ENCODE results near the gene PROX1.

DNA sequence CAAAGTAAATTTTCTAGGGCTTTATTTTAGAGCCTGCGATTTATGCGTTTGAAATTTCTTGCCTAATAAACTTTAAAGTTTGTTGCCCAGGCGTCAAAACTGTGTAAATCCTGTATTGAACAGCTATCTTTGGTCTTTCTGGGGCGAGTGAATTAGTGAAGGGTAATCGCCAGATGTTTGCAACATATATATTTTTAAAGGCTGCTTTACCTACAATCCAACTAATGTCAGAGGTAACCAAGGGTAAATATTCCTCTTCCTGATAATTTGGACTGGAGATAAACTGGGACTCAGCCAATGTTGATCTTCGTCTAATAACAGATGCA is 885 bp upstream of the PROX1 start:
- no peak for TF ChIP-seq CTCF (IDR thresholded peaks at IDR 0.05)
- no peak for TF ChIP-seq EP300 (IDR thresholded peaks at IDR 0.05)
